HepG2 (cell line): ENCODE data around the gene CHST14. TPM values are rescaled to one million over a fixed set of nuclear protein-coding genes. Genes with fewer than 3 reads are reported as not detected.
A peak's percentile ranks its signal among the peaks of the same experiment; 100 is the strongest.

Experiments
- ARNT ChIP-seq: fragments of 450-650 bp; IDR thresholded peaks from 2 replicates; pipeline ENCODE4 v1.6.1; 2017
- ELF4 ChIP-seq: sonication (generic); formaldehyde crosslinking; IDR thresholded peaks from 2 replicates; pipeline ENCODE4 v1.5.0; 2020; ENCODE audit warnings: missing genetic modification reagents, mild to moderate bottlenecking, moderate library complexity, borderline replicate concordance
- FOXA1 ChIP-seq, 2 experiments: fragments of 450-650 bp in 1 of 2; sonication (generic) in 1 of 2; formaldehyde crosslinking in 1 of 2; IDR thresholded peaks; 2 replicates each; pipeline versions ENCODE4 v1.4.0 to v1.6.1; 2016 to 2020; ENCODE audit warnings: missing genetic modification reagents in 1 of 2
- HMGA1 ChIP-seq: sonication (generic); formaldehyde crosslinking; conservative IDR thresholded peaks from 2 replicates; pipeline ENCODE4 v1.4.0; 2020; ENCODE audit warnings: missing genetic modification reagents
- KIAA2018 ChIP-seq: sonication (generic); formaldehyde crosslinking; IDR thresholded peaks from 2 replicates; pipeline ENCODE4 v1.5.0; 2020; ENCODE audit warnings: mild to moderate bottlenecking, missing genetic modification reagents, borderline replicate concordance
- MAFG ChIP-seq: sonication (generic); formaldehyde crosslinking; IDR thresholded peaks from 2 replicates; pipeline ENCODE4 v1.5.1; 2020; ENCODE audit warnings: mild to moderate bottlenecking, missing genetic modification reagents
- NFIB ChIP-seq: sonication (generic); formaldehyde crosslinking; IDR thresholded peaks from 2 replicates; pipeline ENCODE4 v1.9.0; 2021; ENCODE audit warnings: missing genetic modification reagents, mild to moderate bottlenecking, borderline replicate concordance
- SP4 ChIP-seq: sonication (generic); formaldehyde crosslinking; IDR thresholded peaks from 2 replicates; pipeline ENCODE4 v1.8.1; 2023; ENCODE audit warnings: mild to moderate bottlenecking, missing genetic modification reagents
- TFDP2 ChIP-seq: sonication (generic); formaldehyde crosslinking; IDR thresholded peaks from 2 replicates; pipeline ENCODE4 v1.4.0; 2020; ENCODE audit warnings: missing genetic modification reagents
- WIZ ChIP-seq: sonication (generic); formaldehyde crosslinking; IDR thresholded peaks from 2 replicates; pipeline ENCODE4 v1.5.1; 2020; ENCODE audit warnings: mild to moderate bottlenecking, missing genetic modification reagents
- ZBTB1 ChIP-seq: sonication (generic); formaldehyde crosslinking; IDR thresholded peaks from 2 replicates; pipeline ENCODE4 v1.4.0; 2020; ENCODE audit warnings: missing genetic modification reagents, borderline replicate concordance
- ZBTB7B ChIP-seq: sonication (generic); formaldehyde crosslinking; IDR thresholded peaks from 2 replicates; pipeline ENCODE4 v1.4.0; 2020; ENCODE audit warnings: missing genetic modification reagents
- ZFP1 ChIP-seq: IDR thresholded peaks from 2 replicates; pipeline ENCODE4 v1.6.1; 2016
- ZKSCAN1 ChIP-seq: fragments of 150-350 bp; IDR thresholded peaks from 2 replicates; pipeline ENCODE4 v1.6.1; 2014; ENCODE audit warnings: low read length
- ZNF143 ChIP-seq: sonication (generic); formaldehyde crosslinking; IDR thresholded peaks from 2 replicates; pipeline ENCODE4 v1.4.0; 2020; ENCODE audit warnings: missing genetic modification reagents
- ZNF44 ChIP-seq: sonication (generic); formaldehyde crosslinking; IDR thresholded peaks from 2 replicates; pipeline ENCODE4 v1.5.1; 2020; ENCODE audit warnings: mild to moderate bottlenecking, missing genetic modification reagents
- ZNF484 ChIP-seq: sonication (generic); formaldehyde crosslinking; IDR thresholded peaks from 2 replicates; pipeline ENCODE4 v1.5.1; 2020; ENCODE audit warnings: mild to moderate bottlenecking, low read depth, missing genetic modification reagents, borderline replicate concordance
- ZNF598 ChIP-seq: sonication (generic); formaldehyde crosslinking; IDR thresholded peaks from 2 replicates; pipeline ENCODE4 v1.5.1; 2020; ENCODE audit warnings: mild to moderate bottlenecking, missing genetic modification reagents, borderline replicate concordance
- ZNF749 ChIP-seq: sonication (generic); formaldehyde crosslinking; IDR thresholded peaks from 2 replicates; pipeline ENCODE4 v1.8.0; 2022; ENCODE audit warnings: mild to moderate bottlenecking, missing genetic modification reagents, moderate library complexity, borderline replicate concordance
- polyA plus RNA-seq, 8 experiments: library from polyadenylated mRNA; depleted of rRNA in 3 of 8; stranded (reverse) in 7 of 8; unstranded in 1 of 8; fragments of >200 nt; fragmentation: Illumina TruSeq in 4 of 8; extraction: Trizol in 4 of 8; gene quantifications; 2 replicates each; pipeline versions ENCODE4 v1.2.1 to v1.2.3, GENCODE V29; 2011 to 2016; ENCODE audit warnings: low read depth in 4 of 8, missing spikeins in 1 of 8, mixed read lengths in 1 of 8; ENCODE audit not compliant: insufficient read depth in 1 of 8
- total RNA-seq, 5 experiments: library from RNA; depleted of rRNA; stranded (reverse); fragments of >200 nt; fragmentation: Illumina TruSeq; extraction: Trizol; gene quantifications; 2 replicates each; pipeline ENCODE4 v1.2.3, GENCODE V29; 2016; ENCODE audit warnings: low read depth in 1 of 5
- TF ChIP-seq, protein P1 (sequence below): sonication (generic); formaldehyde crosslinking; IDR thresholded peaks from 2 replicates; pipeline ENCODE4 v1.4.0; 2020; ENCODE audit warnings: missing genetic modification reagents, mild to moderate bottlenecking, borderline replicate concordance

CHST14 gene
- total and polyA plus RNA-seq, 2 of the 13 experiments (the other 11 are each of a cell fraction or from before 2014, with no cell fraction given), result 8.9 to 12.4 TPM

GRCh38 chr15:40506964-40507571 lies 36.3 kb downstream of the CHST14 start (continued):
- no peak for TF ChIP-seq ZNF484
- TF ChIP-seq ELF4 (CRISPR knock-in tag), result no peak
- TF ChIP-seq ZNF44 (CRISPR knock-in tag), result no peak
- peak; percentile 80; the same call in 1 of the 2 replicates for TF ChIP-seq ZNF598 (CRISPR knock-in tag)
- peak; percentile 89 for TF ChIP-seq TFDP2 (CRISPR knock-in tag)
- TF ChIP-seq NFIB (CRISPR knock-in tag), result no peak
- no peak for TF ChIP-seq HMGA1 (CRISPR knock-in tag)
- no peak for TF ChIP-seq FOXA1 (IDR thresholded peaks at IDR 0.05)
- TF ChIP-seq FOXA1 (CRISPR knock-in tag; IDR thresholded peaks at IDR 0.05), result no peak
- TF ChIP-seq ZNF143 (CRISPR knock-in tag), result no peak
- TF ChIP-seq KIAA2018 (CRISPR knock-in tag), result no peak
- no peak for TF ChIP-seq ZBTB1 (CRISPR knock-in tag)
- TF ChIP-seq ARNT, result no peak
- TF ChIP-seq ZFP1, result no peak
- TF ChIP-seq ZNF749, result no peak
- no peak for TF ChIP-seq ZKSCAN1
- TF ChIP-seq MAFG (CRISPR knock-in tag), result no peak
- TF ChIP-seq SP4 (CRISPR knock-in tag), result 0 out of 2 replicates have a peak, but pooled peaks have one; percentile 61
- TF ChIP-seq, protein P1, sequence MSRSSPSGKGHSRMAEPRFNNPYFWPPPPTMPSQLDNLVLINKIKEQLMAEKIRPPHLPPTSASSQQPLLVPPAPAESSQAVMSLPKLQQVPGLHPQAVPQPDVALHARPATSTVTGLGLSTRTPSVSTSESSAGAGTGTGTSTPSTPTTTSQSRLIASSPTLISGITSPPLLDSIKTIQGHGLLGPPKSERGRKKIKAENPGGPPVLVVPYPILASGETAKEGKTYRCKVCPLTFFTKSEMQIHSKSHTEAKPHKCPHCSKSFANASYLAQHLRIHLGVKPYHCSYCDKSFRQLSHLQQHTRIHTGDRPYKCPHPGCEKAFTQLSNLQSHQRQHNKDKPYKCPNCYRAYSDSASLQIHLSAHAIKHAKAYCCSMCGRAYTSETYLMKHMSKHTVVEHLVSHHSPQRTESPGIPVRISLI, result no peak
- TF ChIP-seq WIZ (CRISPR knock-in tag), result no peak
- TF ChIP-seq ZBTB7B, result peak; percentile 43; the same call in 1 of the 2 replicates
